Activated CD8-positive, alpha-beta T cell treated with anti-CD3 and anti-CD28 coated beads, Interleukin-2, amount 10 ng/mL, durations not matched to agents 7 days and 5 days (primary cell): ENCODE data around the gene TMEM168. TPM values are rescaled to one million over a fixed set of nuclear protein-coding genes. Genes with fewer than 3 reads are reported as not detected.
"Not testable (repeated sequence)": the region's sequence is repeated elsewhere in the genome, so short reads cannot be mapped to it uniquely, and the experiment has no call there.

Source experiments
- ATAC-seq: fragments of 150-1000 bp; cut with Tn5 transposase; one replicate; pipeline ENCODE4 v1.10.0; 2021; ENCODE audit warnings: moderate library complexity
- CTCF ChIA-PET: fragments of 350-600 bp; sonication (Branson Sonifier 250); formaldehyde crosslinking; loops from one replicate; lab custom pipeline; 2021; ENCODE audit warnings: antibody characterized with exemption; lab: Charles Lee
- POLR2A ChIA-PET: fragments of 350-600 bp; sonication (Branson Sonifier 250); formaldehyde crosslinking; loops from one replicate; lab custom pipeline; 2021; ENCODE audit warnings: antibody characterized with exemption; lab: Charles Lee
- DNase-seq: peaks from one replicate; pipeline ENCODE4 v3.0.0-alpha.2; 2020
- H3K27ac Mint-ChIP-seq: one replicate; pipeline ENCODE4 v1.8.0; 2021; ENCODE audit warnings: mild to moderate bottlenecking, mixed read lengths
- H3K27me3 Mint-ChIP-seq: one replicate; pipeline ENCODE4 v1.8.0; 2021; ENCODE audit warnings: low read depth, mixed read lengths
- H3K36me3 Mint-ChIP-seq: one replicate; pipeline ENCODE4 v1.8.0; 2021; ENCODE audit warnings: low read depth, mixed read lengths
- H3K4me1 Mint-ChIP-seq: one replicate; pipeline ENCODE4 v1.8.0; 2021; ENCODE audit warnings: low read depth, mixed read lengths
- H3K4me3 Mint-ChIP-seq: one replicate; pipeline ENCODE4 v1.8.0; 2021; ENCODE audit warnings: mild to moderate bottlenecking, mixed read lengths
- H3K9me3 Mint-ChIP-seq: one replicate; pipeline ENCODE4 v1.8.0; 2022; ENCODE audit warnings: mixed read lengths; ENCODE audit not compliant: insufficient read depth
- total RNA-seq, 2 experiments: library from RNA; stranded (reverse); gene quantifications; one replicate each; pipeline ENCODE4 v1.2.3, GENCODE V29; 2021

TMEM168 gene, protein sequence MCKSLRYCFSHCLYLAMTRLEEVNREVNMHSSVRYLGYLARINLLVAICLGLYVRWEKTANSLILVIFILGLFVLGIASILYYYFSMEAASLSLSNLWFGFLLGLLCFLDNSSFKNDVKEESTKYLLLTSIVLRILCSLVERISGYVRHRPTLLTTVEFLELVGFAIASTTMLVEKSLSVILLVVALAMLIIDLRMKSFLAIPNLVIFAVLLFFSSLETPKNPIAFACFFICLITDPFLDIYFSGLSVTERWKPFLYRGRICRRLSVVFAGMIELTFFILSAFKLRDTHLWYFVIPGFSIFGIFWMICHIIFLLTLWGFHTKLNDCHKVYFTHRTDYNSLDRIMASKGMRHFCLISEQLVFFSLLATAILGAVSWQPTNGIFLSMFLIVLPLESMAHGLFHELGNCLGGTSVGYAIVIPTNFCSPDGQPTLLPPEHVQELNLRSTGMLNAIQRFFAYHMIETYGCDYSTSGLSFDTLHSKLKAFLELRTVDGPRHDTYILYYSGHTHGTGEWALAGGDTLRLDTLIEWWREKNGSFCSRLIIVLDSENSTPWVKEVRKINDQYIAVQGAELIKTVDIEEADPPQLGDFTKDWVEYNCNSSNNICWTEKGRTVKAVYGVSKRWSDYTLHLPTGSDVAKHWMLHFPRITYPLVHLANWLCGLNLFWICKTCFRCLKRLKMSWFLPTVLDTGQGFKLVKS
- 10 to 100 TPM; 11.7 to 13.3 TPM for total RNA-seq

DNA sequence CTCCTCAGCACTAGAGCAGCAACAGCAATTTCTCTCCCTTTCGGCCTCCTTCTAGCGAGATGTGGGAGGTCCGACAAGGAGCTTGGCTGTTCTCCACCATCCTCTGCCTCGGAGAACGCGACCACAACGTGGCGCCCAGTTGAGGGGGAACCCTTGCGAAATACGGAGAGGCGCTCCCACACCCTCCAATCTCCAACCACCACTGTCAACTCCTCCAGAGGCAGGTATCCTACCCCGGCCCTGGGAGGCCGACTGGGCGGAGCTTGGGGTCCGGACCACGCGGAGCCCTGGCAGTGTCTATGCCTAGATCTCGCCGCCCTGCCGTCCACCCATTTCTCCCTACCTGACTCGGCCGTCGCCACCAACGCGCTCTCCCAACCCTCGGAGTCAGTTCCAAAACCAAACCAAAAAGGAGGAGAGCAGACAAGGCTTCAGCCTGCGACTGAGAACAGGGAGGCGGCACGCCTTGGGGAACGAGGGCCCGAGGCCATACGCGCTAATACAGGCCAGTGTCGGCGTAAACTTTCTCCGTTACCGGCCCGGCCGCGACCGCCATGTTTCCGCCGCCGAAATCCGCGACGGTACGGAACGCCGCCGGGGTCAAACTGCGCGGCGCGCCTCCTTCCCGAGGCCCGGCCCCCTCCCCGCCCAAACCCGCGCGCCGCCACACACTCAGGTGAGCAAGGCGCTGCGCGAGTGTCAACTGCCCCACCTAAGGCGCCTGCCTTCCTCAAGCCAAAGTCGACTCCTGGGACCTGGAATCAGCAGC, at the start of gene TMEM168:
TSS of gene TMEM168 (minus strand) at position 577 of the 769 bp plus-strand sequence. CDS start 5,568 bp downstream, outside the sequence.
- H3K36me3 Mint-ChIP-seq, result peaks cover 12% of the 10 kb centered on the region
- H3K27ac Mint-ChIP-seq, result peak within 1 kb of the TSS; percentile 92
- POLR2A ChIA-PET, result interaction anchor here (0.7 to 2.0 kb wide), 4 partner anchors 22 to 339 kb away, joined by 3 to 6 read pairs (median 3); no protein-coding TSS in a partner anchor
- peaks cover 30% of the 10 kb centered on the region for H3K4me1 Mint-ChIP-seq
- DNase-seq (peak; percentile 87), ATAC-seq (peak; percentile 91)
- CTCF ChIA-PET, result no interaction called here
- no peaks in the 10 kb centered on the region for H3K27me3 Mint-ChIP-seq
- no peaks in the 10 kb centered on the region for H3K9me3 Mint-ChIP-seq
- H3K4me3 Mint-ChIP-seq, result peak within 1 kb of the TSS; percentile 94

DNA sequence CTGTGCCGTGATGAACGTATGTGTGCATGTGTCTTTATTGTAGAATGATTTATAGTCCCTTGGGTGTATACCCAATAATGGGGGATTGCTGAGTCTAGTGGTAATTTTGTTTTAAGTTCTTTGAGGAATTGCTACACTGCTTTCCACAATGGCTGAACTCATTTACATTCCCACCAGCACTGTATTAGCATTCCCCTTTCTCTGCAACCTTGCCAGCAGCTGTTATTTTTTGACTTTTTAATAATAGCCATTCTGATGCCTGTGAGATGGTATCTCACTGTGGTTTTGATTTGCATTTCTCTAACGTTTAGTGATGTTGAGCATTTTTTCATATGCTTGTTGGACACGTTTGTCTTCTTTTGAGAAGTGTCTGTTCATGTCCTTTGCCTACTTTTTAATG, 45.7 kb upstream of the TMEM168 start:
- peaks cover 16% of the 10 kb centered on the region for H3K36me3 Mint-ChIP-seq
- H3K27ac Mint-ChIP-seq, H3K4me1 Mint-ChIP-seq, POLR2A ChIA-PET, H3K4me3 Mint-ChIP-seq, CTCF ChIA-PET, DNase-seq, H3K27me3 Mint-ChIP-seq, ATAC-seq: not testable (repeated sequence)
- H3K9me3 Mint-ChIP-seq, result peaks cover 15% of the 10 kb centered on the region

DNA sequence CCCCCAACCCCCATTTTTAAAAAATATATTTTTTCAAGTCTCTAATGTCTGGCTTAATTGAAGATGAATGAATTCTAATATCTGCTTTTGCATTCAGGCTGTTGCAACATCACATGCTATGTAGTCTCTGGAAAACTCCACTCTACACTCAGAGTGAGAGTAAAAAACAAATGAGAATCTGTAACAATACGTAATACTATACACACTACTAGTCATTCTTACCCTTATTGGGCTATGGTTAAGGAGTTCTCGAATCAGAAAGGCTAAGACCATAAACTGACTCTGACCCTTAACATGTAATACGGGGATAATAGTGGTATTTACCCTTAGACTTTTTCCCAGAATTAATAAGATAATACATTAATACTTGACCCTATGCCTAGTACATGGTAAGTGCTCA, 42.9 kb upstream of the TMEM168 start:
- ATAC-seq, result no peak
- CTCF ChIA-PET, result no interaction called here
- no peak overlapping the region for H3K4me3 Mint-ChIP-seq
- POLR2A ChIA-PET, result no interaction called here
- peaks cover 38% of the 10 kb centered on the region for H3K36me3 Mint-ChIP-seq
- no peak overlapping the region for H3K27ac Mint-ChIP-seq
- no peaks in the 10 kb centered on the region for H3K4me1 Mint-ChIP-seq
- DNase-seq, result no peak
- H3K27me3 Mint-ChIP-seq, result no peaks in the 10 kb centered on the region
- H3K9me3 Mint-ChIP-seq, result peaks cover 33% of the 10 kb centered on the region

DNA sequence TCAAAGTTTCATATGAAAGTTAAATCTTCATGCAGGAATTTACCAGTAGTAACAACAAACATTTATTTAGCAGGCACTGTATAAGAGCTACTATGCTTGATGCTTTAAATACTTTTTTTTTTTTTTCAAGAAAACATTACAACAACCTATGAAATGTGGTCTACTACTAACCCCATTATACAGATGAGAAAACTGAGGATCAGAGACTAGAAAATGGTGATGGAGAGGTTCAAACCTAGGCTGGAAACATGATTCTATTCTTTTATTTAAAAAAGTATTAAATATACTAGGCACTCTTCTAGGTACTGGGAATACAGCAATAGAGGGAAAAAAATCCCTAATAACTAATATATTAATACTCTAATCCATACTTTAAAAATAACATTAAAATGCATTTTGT, 40.6 kb upstream of the TMEM168 start:
- H3K4me3 Mint-ChIP-seq, result no peak overlapping the region
- H3K27me3 Mint-ChIP-seq, result no peaks in the 10 kb centered on the region
- ChIA-PET POLR2A (no interaction called here), CTCF (no interaction called here)
- H3K36me3 Mint-ChIP-seq, result peaks cover 33% of the 10 kb centered on the region
- no peaks in the 10 kb centered on the region for H3K4me1 Mint-ChIP-seq
- ATAC-seq, result no peak
- H3K9me3 Mint-ChIP-seq, result peaks cover 23% of the 10 kb centered on the region
- H3K27ac Mint-ChIP-seq, result no peak overlapping the region
- no peak for DNase-seq

DNA sequence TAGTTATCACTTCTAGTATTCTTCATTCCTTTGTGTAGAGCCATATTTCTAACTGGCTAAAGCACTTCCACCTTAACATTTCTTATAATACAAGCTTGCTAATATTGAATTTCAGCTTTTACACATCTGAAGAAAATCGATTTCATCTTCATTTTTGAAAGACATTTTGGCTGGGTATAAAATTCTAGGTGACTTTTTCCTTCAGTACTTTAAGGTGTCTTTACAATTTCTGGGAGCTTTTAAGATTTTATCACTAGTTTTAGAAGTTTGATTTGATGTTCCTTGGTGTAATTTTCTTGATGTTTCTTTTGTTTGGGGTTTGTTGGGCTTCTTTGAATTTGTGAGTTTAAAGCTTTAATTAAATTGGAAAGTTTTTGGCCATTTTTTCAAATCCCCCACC, 38.5 kb upstream of the TMEM168 start:
- Mint-ChIP-seq H3K27ac (no peak overlapping the region), H3K36me3 (peaks cover 33% of the 10 kb centered on the region), H3K9me3 (peaks cover 23% of the 10 kb centered on the region), H3K4me3 (no peak overlapping the region), H3K4me1 (no peaks in the 10 kb centered on the region), H3K27me3 (no peaks in the 10 kb centered on the region)
- POLR2A ChIA-PET, result no interaction called here
- ATAC-seq (no peak), DNase-seq (no peak)
- CTCF ChIA-PET, result no interaction called here

DNA sequence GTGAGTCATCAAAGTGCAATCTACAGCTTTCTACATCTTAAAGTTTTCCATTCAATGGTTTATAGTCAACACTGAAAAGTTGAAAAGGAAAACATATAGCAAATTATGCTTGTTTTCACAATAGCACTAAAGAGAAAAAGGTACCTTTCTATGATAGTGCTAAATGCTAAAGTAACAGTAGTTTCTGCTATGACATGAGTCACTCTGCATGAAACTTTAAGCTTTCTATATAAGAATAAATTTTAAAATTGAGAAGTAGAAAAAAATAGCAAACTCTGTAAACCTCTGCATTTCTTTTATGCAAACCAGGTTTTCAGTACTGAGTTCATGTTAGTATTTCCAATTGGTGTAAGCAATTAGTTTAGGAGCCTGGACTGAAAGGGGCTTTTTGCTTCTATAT, 31.2 kb upstream of the TMEM168 start:
- H3K9me3 Mint-ChIP-seq, result peaks cover 6% of the 10 kb centered on the region
- no peaks in the 10 kb centered on the region for H3K27me3 Mint-ChIP-seq
- CTCF ChIA-PET, result no interaction called here
- DNase-seq, result no peak
- peaks cover 2% of the 10 kb centered on the region for H3K36me3 Mint-ChIP-seq
- ATAC-seq, result no peak
- no peaks in the 10 kb centered on the region for H3K4me1 Mint-ChIP-seq
- no peak overlapping the region for H3K27ac Mint-ChIP-seq
- no peak overlapping the region for H3K4me3 Mint-ChIP-seq
- POLR2A ChIA-PET, result no interaction called here

DNA sequence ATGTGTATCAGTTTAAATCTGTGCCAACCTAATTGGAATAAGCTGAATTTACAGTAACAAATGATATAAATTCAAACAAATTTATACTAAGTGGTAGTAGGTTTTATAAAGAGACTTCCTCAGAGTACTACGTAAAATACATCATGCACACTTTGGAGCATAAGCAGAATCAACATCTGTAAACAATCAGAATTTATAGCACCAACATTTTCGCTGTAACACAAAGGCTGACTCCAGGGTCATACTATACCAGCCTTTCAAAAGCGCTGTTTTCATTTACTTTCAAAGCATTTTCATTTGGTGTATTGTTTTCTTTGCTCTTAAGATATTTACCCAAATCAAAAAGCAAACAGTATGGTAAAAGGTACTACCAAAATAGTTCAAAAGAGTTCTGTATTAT, 29.3 kb upstream of the TMEM168 start:
- Mint-ChIP-seq H3K9me3 (peaks cover 6% of the 10 kb centered on the region), H3K36me3 (peaks cover 2% of the 10 kb centered on the region), H3K27ac (no peak overlapping the region), H3K4me3 (no peak overlapping the region), H3K4me1 (no peaks in the 10 kb centered on the region), H3K27me3 (no peaks in the 10 kb centered on the region)
- CTCF ChIA-PET, result no interaction called here
- POLR2A ChIA-PET, result no interaction called here
- DNase-seq, result no peak
- ATAC-seq, result no peak

DNA sequence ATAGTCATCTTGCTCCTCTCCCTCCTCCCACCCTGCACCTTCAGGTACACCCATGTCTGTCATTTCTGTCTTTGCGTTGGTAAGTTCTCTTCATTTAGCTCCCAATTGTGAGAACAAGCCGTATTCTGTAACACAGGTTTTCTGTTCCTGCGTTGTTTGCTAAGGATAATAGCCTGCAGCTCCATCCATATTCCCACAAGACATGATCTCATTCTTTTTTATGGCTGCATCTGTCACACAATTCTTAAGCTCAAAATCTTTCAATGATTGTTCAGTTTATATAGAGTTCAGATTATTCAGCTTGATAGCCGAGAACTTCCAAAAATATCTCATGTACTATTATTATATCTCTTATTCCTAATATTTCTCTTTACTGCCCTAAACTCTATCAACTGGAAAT, 16.0 kb upstream of the TMEM168 start:
- H3K4me3 Mint-ChIP-seq, result no peak overlapping the region
- ChIA-PET CTCF (no interaction called here), POLR2A (no interaction called here)
- H3K27me3 Mint-ChIP-seq, result peaks cover 4% of the 10 kb centered on the region
- DNase-seq, result no peak
- no peak for ATAC-seq
- no peaks in the 10 kb centered on the region for H3K9me3 Mint-ChIP-seq
- no peaks in the 10 kb centered on the region for H3K4me1 Mint-ChIP-seq
- no peaks in the 10 kb centered on the region for H3K36me3 Mint-ChIP-seq
- no peak overlapping the region for H3K27ac Mint-ChIP-seq

DNA sequence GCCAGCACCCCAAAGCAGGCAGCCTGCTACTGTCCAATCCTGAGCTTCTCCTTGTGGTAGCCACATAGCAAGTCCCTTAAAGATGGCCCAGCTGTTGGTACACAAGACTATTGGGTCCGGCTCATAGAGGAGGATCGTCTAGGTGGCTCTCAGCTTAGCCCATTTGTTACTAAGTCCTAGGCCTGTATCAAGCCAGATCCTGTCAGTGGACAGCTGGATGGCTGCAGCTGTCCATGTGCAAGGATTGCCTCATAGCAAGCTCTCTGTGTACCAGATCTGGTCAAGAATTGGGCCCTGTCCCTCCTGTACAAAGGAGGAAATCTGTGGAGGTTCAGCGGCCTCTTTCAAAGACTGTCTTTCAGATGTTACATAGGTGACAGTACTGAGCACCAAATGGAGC, 12.2 kb upstream of the TMEM168 start:
- no peaks in the 10 kb centered on the region for H3K9me3 Mint-ChIP-seq
- ChIA-PET CTCF (no interaction called here), POLR2A (no interaction called here)
- H3K4me1 Mint-ChIP-seq, result no peaks in the 10 kb centered on the region
- no peaks in the 10 kb centered on the region for H3K36me3 Mint-ChIP-seq
- DNase-seq (no peak), ATAC-seq (no peak)
- H3K27ac Mint-ChIP-seq, result no peak overlapping the region
- H3K27me3 Mint-ChIP-seq, result no peaks in the 10 kb centered on the region
- H3K4me3 Mint-ChIP-seq, result no peak overlapping the region

DNA sequence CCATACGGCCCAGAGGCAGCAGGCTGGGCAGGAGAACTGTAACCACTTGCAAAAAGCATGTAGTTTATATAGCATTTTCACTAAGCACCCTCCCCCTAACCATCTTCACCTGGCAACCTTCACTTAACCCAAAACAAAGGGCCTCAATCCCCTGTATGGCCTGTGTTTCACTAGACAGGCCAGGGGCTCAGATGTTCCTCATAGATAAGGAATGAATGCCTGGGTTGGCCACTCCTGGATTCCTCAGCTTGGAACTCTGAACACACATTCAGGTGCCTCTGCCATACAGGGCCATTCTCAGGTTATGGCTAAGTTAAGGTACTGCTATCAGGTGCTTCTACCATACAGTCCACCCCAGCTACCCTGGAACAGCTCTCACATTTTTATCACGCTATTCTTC, 10.3 kb upstream of the TMEM168 start:
- POLR2A ChIA-PET, result no interaction called here
- DNase-seq (no peak), ATAC-seq (no peak)
- Mint-ChIP-seq H3K27ac (no peak overlapping the region), H3K36me3 (no peaks in the 10 kb centered on the region), H3K4me1 (no peaks in the 10 kb centered on the region), H3K27me3 (no peaks in the 10 kb centered on the region), H3K9me3 (no peaks in the 10 kb centered on the region), H3K4me3 (no peak overlapping the region)
- CTCF ChIA-PET, result no interaction called here

DNA sequence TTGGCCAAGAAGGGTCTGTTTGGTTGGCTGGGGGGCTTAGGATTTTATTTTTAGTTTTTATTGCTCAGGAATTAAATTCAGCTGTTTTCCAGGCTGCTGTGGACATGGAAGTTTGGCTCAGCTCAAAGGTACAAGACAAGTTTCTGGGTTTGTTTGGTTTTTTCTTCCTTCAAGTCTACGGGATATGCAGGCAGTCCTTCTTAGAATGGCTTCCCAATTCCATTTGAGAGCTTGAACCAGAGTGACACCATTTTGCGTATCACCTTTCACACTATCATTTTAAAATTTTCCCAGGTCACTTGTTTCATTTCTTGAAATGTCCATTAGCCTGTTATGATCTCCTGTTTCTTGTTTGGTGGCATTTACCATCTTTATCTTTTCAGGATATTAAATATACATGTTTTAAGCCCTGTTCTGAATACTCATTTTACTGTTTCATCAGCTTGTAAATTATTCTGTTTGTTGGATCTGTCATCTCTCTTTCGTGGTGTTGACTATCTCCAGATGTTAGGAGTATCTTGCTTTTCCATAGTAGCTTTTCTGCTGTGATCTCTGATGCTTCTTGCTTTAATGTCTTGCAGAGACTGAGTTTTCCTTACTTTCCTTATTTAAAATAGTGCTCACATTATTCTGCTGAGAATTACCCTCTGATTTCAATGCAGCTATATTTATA, 9.4 kb upstream of the TMEM168 start:
- Mint-ChIP-seq H3K27me3 (no peaks in the 10 kb centered on the region), H3K27ac (no peak overlapping the region), H3K9me3 (no peaks in the 10 kb centered on the region), H3K4me1 (no peaks in the 10 kb centered on the region), H3K36me3 (no peaks in the 10 kb centered on the region), H3K4me3 (no peak overlapping the region)
- ChIA-PET CTCF (no interaction called here), POLR2A (no interaction called here)
- DNase-seq, result no peak
- ATAC-seq, result no peak
